Gastrocnemius medialis (tissue), 4 donors: ENCODE results near the gene COL19A1.

Experiments
- POLR2A ChIP-seq, 2 donors: fragments of 450-650 bp; IDR thresholded peaks; one replicate each; pipeline ENCODE4 v1.6.1; 2017; ENCODE audit warnings: antibody characterized with exemption in 2 of 2, mild to moderate bottlenecking in 2 of 2, moderate library complexity in 2 of 2
- TF ChIP-seq, protein P1 (sequence below), 5 experiments: fragments of 450-650 bp in 3 of 5; fragments of 200-600 bp in 2 of 5; sonication (generic) in 2 of 5; IDR thresholded peaks in 4 of 5; conservative IDR thresholded peaks in 1 of 5; 1 replicate in 4 of 5; 2 replicates in 1 of 5; pipeline ENCODE4 v1.5.1; 2016 to 2019; ENCODE audit warnings: antibody characterized with exemption in 5 of 5, mild to moderate bottlenecking in 3 of 5, moderate library complexity in 3 of 5

DNA sequence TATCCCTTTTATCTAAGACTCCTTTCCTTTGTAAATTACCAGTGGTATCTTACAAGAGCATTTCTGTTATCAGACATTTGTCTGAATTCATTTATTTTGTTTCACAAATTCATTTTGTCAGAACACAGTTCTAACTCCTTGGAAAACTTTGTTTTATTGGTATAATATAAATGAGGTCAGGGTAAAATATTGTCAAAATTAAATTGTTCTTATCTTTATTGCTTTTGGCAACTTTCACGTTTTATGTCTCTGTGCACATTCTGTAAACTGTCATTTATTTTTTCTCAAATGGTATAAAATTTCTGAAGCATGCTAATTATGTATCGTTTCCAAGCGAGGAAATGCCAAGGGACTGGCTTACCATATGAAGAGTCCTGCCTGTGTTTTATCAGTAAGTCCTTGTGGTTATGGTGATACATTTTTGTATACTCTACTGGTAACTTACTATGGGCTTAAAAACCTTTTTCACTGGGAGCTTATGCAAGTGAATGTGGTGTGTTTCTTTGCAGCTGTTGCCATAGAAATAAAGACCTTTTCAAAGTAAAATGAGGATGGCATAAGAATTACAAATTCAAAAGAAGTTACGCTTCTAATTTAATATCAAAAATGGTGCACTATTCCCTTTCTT lies 214.2 kb downstream of the COL19A1 start:
- TF ChIP-seq, protein P1, sequence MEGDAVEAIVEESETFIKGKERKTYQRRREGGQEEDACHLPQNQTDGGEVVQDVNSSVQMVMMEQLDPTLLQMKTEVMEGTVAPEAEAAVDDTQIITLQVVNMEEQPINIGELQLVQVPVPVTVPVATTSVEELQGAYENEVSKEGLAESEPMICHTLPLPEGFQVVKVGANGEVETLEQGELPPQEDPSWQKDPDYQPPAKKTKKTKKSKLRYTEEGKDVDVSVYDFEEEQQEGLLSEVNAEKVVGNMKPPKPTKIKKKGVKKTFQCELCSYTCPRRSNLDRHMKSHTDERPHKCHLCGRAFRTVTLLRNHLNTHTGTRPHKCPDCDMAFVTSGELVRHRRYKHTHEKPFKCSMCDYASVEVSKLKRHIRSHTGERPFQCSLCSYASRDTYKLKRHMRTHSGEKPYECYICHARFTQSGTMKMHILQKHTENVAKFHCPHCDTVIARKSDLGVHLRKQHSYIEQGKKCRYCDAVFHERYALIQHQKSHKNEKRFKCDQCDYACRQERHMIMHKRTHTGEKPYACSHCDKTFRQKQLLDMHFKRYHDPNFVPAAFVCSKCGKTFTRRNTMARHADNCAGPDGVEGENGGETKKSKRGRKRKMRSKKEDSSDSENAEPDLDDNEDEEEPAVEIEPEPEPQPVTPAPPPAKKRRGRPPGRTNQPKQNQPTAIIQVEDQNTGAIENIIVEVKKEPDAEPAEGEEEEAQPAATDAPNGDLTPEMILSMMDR (IDR thresholded peaks at IDR 0.05 in 4 of 5, conservative IDR thresholded peaks at IDR 0.05 in 1 of 5), result no peak
- no peak for TF ChIP-seq POLR2A (IDR thresholded peaks at IDR 0.05)
